OCI-LY3 (cell line): ENCODE results near the gene DYNLRB1.
A peak's percentile ranks its signal among the peaks of the same experiment; 100 is the strongest.

ENCODE experiments used
- H2AFZ ChIP-seq: fragments of 200-600, 300-600 bp; shearing (Covaris generic); 2 replicates; pipeline ENCODE4 v1.6.0; 2014; ENCODE audit warnings: antibody characterized with exemption, low read depth, low read length
- H3K27ac ChIP-seq: fragments of 200-600, 300-600 bp; sonication (generic); 2 replicates; pipeline ENCODE4 v1.5.1; 2014; ENCODE audit warnings: mild to moderate bottlenecking, low read length, moderate library complexity, mixed read lengths
- H3K27me3 ChIP-seq: fragments of 200-600, 300-600 bp; sonication (generic); 2 replicates; pipeline ENCODE4 v1.6.1; 2014; ENCODE audit warnings: low read depth, low read length, mixed read lengths
- H3K36me3 ChIP-seq: fragments of 200-600, 300-600 bp; sonication (generic); replicated peaks from 2 replicates; pipeline ENCODE3; 2014; ENCODE audit warnings: low read depth, low read length, mixed read lengths
- H3K4me1 ChIP-seq: fragments of 300-600, 200-600 bp; sonication (generic); 2 replicates; pipeline ENCODE4 v1.6.1; 2014; ENCODE audit warnings: low read length, mixed read lengths
- H3K4me2 ChIP-seq: fragments of 200-600, 300-600 bp; sonication (generic); 2 replicates; pipeline ENCODE4 v1.6.1; 2014; ENCODE audit warnings: low read length, mixed read lengths
- H3K4me3 ChIP-seq: fragments of 300-600, 200-600 bp; sonication (generic); 2 replicates; pipeline ENCODE4 v1.5.1; 2014; ENCODE audit warnings: antibody characterized with exemption, mild to moderate bottlenecking, low read length, moderate library complexity
- H3K79me2 ChIP-seq: fragments of 300-600, 200-600 bp; shearing (Covaris generic); 2 replicates; pipeline ENCODE4 v1.6.1; 2014; ENCODE audit warnings: mild to moderate bottlenecking, low read length, mixed read lengths
- H3K9ac ChIP-seq: fragments of 300-600, 200-600 bp; shearing (Covaris generic); 2 replicates; pipeline ENCODE4 v1.6.0; 2014; ENCODE audit warnings: mild to moderate bottlenecking, low read length, moderate library complexity
- H3K9me3 ChIP-seq: fragments of 200-600, 300-600 bp; shearing (Covaris generic); 2 replicates; pipeline ENCODE4 v1.6.1; 2014; ENCODE audit warnings: low read length, mixed read lengths; ENCODE audit not compliant: insufficient read depth
- H4K20me1 ChIP-seq: fragments of 200-600, 300-600 bp; sonication (generic); 2 replicates; pipeline ENCODE4 v1.6.1; 2016; ENCODE audit warnings: low read length, mixed read lengths; ENCODE audit not compliant: insufficient read depth
- EZH2phosphoT487 ChIP-seq: fragments of 200-600 bp; shearing (Covaris generic); IDR thresholded peaks from 2 replicates; pipeline ENCODE4 v1.6.1; 2018; ENCODE audit warnings: antibody characterized with exemption, mixed run types, low read depth
- TF ChIP-seq, protein P1 (sequence below): fragments of 200-600, 300-600 bp; sonication (generic); IDR thresholded peaks from 2 replicates; pipeline ENCODE4 v1.5.1; 2014; ENCODE audit warnings: antibody characterized with exemption, low read length, low read depth

DYNLRB1 gene

DNA sequence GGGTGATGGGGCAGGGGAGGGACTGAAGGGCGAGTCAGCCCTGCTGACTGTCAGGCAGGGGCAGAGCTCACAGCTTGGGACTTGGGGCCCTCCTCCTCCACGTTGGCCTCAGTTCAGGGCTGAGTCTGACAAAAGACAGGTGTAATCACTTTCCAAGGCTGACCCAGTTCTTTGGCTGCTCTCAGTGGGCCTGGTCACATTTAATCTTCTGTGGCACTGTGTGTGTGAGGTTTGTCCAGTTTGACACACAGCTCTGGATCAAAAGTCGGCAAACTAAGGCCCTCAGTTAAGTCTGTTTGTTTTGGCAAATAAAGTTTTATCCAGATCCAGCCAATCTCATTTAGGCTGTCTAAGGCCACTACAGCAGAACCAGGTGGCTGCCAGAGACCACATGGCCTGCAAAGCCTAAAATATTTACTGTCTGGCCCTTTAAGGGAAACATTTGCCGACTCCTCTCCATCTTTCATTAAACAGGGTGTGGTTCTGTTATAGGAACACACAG, 37.2 kb downstream of the DYNLRB1 start:
- H3K4me2 ChIP-seq = no peak overlapping the region
- H3K4me3 ChIP-seq = no peak overlapping the region
- no peaks in the 10 kb centered on the region for H3K9me3 ChIP-seq
- H3K4me1 ChIP-seq = peaks cover 2% of the 10 kb centered on the region; the same call in 1 of the 2 replicates
- TF ChIP-seq, protein P1, sequence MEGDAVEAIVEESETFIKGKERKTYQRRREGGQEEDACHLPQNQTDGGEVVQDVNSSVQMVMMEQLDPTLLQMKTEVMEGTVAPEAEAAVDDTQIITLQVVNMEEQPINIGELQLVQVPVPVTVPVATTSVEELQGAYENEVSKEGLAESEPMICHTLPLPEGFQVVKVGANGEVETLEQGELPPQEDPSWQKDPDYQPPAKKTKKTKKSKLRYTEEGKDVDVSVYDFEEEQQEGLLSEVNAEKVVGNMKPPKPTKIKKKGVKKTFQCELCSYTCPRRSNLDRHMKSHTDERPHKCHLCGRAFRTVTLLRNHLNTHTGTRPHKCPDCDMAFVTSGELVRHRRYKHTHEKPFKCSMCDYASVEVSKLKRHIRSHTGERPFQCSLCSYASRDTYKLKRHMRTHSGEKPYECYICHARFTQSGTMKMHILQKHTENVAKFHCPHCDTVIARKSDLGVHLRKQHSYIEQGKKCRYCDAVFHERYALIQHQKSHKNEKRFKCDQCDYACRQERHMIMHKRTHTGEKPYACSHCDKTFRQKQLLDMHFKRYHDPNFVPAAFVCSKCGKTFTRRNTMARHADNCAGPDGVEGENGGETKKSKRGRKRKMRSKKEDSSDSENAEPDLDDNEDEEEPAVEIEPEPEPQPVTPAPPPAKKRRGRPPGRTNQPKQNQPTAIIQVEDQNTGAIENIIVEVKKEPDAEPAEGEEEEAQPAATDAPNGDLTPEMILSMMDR = no peak
- TF ChIP-seq EZH2phosphoT487 = no peak
- no peaks in the 10 kb centered on the region for H3K79me2 ChIP-seq
- no peaks in the 10 kb centered on the region for H4K20me1 ChIP-seq
- no peak overlapping the region for H2AFZ ChIP-seq
- no peak overlapping the region for H3K27ac ChIP-seq
- H3K9ac ChIP-seq = no peak overlapping the region
- H3K27me3 ChIP-seq = no peaks in the 10 kb centered on the region
- H3K36me3 ChIP-seq = no peaks in the 10 kb centered on the region

DNA sequence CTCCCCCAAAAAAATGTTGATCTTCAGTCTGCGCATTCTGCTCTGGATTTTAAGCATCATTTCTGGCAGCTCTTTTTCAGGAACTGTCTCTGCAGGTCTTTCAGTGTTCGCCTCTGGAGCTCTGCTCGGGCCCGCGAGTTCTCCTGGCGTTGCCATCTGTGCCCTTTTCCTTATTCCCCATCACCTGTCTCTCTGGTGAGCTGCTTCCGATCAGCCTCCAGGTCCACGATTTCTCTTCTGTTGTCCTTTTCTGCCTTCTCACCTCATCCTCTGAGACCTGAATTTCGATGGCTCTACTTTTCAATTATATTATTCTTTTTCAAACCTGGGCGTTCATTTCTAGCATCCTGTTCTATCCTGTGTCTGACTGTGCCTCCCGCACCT, 41.7 kb downstream of the DYNLRB1 start:
- peak overlapping the region; percentile 67 for H2AFZ ChIP-seq
- H3K27me3 ChIP-seq = no peaks in the 10 kb centered on the region
- no peak overlapping the region for H3K27ac ChIP-seq
- H3K4me3 ChIP-seq = peak overlapping the region; percentile 81
- H3K36me3 ChIP-seq = no peaks in the 10 kb centered on the region
- no peak for TF ChIP-seq EZH2phosphoT487
- TF ChIP-seq, protein P1 = no peak
- H4K20me1 ChIP-seq = peaks cover 3% of the 10 kb centered on the region; the same call in 1 of the 2 replicates
- H3K4me1 ChIP-seq = peaks cover 2% of the 10 kb centered on the region; the same call in 1 of the 2 replicates
- H3K79me2 ChIP-seq = no peaks in the 10 kb centered on the region
- peak overlapping the region; percentile 89 for H3K4me2 ChIP-seq
- no peaks in the 10 kb centered on the region for H3K9me3 ChIP-seq
- H3K9ac ChIP-seq = peak overlapping the region; percentile 70

DNA sequence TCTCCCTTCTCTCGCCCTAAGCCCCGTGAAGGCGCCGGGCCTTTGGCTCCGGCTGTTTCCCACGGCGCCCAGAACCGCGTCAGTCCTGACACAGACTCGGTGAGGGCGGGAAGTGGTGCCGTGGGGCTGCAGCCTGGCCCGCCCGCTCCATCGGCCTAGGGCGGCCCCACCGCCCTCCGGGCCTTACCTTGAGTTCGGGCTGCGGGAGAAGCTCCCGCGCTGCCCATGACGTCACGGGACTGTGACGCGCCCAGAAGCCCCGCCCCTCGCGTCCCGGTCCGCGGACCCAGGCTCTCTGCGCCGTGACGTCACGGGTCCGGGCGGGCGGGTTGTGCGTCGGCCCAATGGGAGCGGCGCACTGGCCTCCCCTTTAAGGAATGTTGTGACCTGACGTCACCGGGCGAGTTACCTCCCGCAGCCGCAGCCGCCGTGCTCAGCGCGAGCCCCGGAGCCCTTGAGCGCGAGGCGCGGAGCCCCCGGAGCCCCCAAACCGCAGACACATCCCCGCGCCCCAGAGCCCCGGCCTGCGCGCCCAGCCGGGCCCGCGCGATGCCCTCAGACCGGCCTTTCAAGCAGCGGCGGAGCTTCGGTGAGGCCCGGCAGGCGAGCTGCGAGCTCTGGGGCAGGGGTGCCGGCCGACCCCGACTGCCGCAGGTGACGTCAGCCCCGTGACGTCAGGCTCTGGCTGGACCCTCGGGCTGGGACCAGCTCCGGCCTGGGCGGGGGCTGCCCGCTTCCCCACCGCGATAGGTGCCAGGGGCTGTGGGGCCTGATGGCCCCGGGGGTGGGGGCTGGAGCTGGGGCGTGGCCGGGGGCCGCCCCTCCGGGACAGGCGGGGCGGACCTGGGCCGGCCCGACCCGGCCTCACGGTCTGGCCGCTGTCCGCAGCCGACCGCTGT, 42.3 kb downstream of the DYNLRB1 start, which contains the start of gene MAP1LC3A:
Gene MAP1LC3A (plus strand): TSS at position 399 of the 899 bp plus-strand sequence. CDS start 151 bp downstream, at position 550.
- no peaks in the 10 kb centered on the region for H3K79me2 ChIP-seq
- H3K36me3 ChIP-seq = no peaks in the 10 kb centered on the region
- no peak within 1 kb of the TSS for H3K27ac ChIP-seq
- H3K9ac ChIP-seq = peak within 1 kb of the TSS; percentile 70
- no peaks in the 10 kb centered on the region for H3K27me3 ChIP-seq
- H3K4me2 ChIP-seq = peak within 1 kb of the TSS; percentile 89
- H4K20me1 ChIP-seq = peaks cover 3% of the 10 kb centered on the region; the same call in 1 of the 2 replicates
- no peaks in the 10 kb centered on the region for H3K9me3 ChIP-seq
- peak within 1 kb of the TSS; percentile 81 for H3K4me3 ChIP-seq
- H3K4me1 ChIP-seq = peaks cover 2% of the 10 kb centered on the region; the same call in 1 of the 2 replicates
- TF ChIP-seq, protein P1 = no peak
- no peak for TF ChIP-seq EZH2phosphoT487
- H2AFZ ChIP-seq = peak within 1 kb of the TSS; percentile 67

DNA sequence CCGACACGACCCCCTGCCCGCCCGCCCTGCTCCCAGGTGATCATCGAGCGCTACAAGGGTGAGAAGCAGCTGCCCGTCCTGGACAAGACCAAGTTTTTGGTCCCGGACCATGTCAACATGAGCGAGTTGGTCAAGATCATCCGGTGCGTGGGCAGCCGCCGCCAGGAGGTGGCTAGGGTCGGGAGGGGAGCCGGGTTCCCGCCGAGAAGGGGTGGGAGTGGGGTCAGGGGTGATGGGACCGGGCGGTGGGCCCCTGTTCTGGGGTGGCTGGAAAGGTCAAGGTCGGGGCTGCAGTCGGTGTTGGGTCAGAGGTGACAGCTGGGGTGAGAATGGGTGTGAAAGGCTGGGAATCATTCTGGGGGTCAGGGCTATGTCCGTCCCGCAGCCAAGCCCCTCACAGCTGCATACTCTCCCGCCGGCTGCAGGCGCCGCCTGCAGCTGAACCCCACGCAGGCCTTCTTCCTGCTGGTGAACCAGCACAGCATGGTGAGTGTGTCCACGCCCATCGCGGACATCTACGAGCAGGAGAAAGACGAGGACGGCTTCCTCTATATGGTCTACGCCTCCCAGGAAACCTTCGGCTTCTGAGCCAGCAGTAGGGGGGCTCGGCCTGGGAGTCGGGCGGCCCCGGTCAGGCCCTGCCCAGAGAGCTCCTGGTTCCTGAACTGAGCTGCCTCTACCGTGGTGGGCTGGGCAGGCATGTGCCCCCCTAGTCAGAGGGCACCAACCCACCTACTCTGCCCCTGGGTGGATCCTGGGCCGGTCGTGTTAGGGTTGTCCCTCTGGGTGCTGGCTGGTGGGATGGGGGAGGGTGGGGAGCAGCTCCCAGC, 43.3 kb downstream of the DYNLRB1 start:
- H3K27ac ChIP-seq = no peak overlapping the region
- no peak overlapping the region for H3K4me2 ChIP-seq
- H3K4me1 ChIP-seq = peaks cover 3% of the 10 kb centered on the region; the same call in 1 of the 2 replicates
- TF ChIP-seq, protein P1 = no peak
- no peak for TF ChIP-seq EZH2phosphoT487
- no peaks in the 10 kb centered on the region for H3K27me3 ChIP-seq
- H3K79me2 ChIP-seq = no peaks in the 10 kb centered on the region
- H3K9ac ChIP-seq = no peak overlapping the region
- no peaks in the 10 kb centered on the region for H3K36me3 ChIP-seq
- peaks cover 3% of the 10 kb centered on the region; the same call in 1 of the 2 replicates for H4K20me1 ChIP-seq
- H3K9me3 ChIP-seq = no peaks in the 10 kb centered on the region
- H2AFZ ChIP-seq = no peak overlapping the region
- no peak overlapping the region for H3K4me3 ChIP-seq
